SIG-M5 (cell line): ENCODE results near the gene WDR45B.
"Not testable (repeated sequence)": the region's sequence is repeated elsewhere in the genome, so short reads cannot be mapped to it uniquely, and the experiment has no call there.

Experiments used
- DNase-seq: peaks from one replicate; lab custom pipeline; 2025; lab: John Stamatoyannopoulos, UW

The WDR45B gene

GRCh38 chr17:82582709-82583108 is 65.5 kb downstream of the WDR45B start:
- no peak for DNase-seq

DNA sequence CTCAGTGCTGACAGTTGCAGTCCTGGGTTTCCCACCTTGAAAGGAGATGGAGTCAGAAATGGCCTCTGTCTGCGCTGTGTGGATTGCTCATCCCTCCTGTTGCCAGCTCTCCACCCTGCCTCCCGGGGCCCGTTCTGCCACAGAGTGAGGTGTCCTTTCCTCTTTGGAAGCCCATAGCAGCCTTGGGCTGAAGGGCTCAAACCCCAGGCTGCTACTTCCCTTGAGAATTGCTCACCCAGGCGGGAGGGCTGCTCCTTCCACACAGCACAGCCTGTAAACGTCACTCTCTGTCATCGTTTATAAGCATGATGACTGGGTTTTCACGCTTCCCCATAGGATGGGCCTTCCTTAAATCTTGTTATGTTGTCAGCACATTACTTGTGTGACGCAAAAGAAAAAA is 66.0 kb downstream of the WDR45B start:
- DNase-seq, result no peak

- DNase-seq, result not testable (repeated sequence)
These were observed 68.3 kb downstream of the WDR45B start for GRCh38 chr17:82579969-82580368.

GRCh38 chr17:82577300-82577699 is 70.9 kb downstream of the WDR45B start:
- DNase-seq, result no peak

- DNase-seq, result not testable (repeated sequence)
These were observed 72.5 kb downstream of the WDR45B start for GRCh38 chr17:82575581-82576221.

GRCh38 chr17:82574041-82574440 is 74.2 kb downstream of the WDR45B start:
- no peak for DNase-seq

GRCh38 chr17:82571855-82572254 is 76.4 kb downstream of the WDR45B start:
- no peak for DNase-seq

GRCh38 chr17:82570277-82570676 is 78.0 kb downstream of the WDR45B start:
- no peak for DNase-seq

GRCh38 chr17:82569621-82570020 is 78.6 kb downstream of the WDR45B start:
- no peak for DNase-seq

DNA sequence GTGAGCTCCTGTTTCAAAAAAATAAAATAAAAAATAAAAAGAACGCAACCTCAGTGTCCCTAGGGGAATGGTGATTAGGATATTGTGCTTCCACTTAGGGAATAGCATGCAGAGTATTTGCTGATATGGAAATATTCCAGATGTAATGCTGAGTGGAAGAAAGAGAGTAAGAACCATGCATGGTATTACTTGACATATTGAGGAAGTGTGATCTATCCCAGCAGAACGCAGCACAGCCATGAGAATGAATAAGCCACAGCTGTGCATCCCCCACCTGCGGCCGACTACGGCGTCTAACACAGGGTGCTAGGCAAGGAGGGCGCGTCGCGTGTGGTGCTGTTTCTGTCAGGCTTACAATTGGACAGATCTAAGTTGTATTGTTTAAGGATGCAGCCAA is 79.2 kb downstream of the WDR45B start:
- DNase-seq, result no peak

GRCh38 chr17:82567286-82567685 is 81.0 kb downstream of the WDR45B start:
- DNase-seq, result no peak

DNA sequence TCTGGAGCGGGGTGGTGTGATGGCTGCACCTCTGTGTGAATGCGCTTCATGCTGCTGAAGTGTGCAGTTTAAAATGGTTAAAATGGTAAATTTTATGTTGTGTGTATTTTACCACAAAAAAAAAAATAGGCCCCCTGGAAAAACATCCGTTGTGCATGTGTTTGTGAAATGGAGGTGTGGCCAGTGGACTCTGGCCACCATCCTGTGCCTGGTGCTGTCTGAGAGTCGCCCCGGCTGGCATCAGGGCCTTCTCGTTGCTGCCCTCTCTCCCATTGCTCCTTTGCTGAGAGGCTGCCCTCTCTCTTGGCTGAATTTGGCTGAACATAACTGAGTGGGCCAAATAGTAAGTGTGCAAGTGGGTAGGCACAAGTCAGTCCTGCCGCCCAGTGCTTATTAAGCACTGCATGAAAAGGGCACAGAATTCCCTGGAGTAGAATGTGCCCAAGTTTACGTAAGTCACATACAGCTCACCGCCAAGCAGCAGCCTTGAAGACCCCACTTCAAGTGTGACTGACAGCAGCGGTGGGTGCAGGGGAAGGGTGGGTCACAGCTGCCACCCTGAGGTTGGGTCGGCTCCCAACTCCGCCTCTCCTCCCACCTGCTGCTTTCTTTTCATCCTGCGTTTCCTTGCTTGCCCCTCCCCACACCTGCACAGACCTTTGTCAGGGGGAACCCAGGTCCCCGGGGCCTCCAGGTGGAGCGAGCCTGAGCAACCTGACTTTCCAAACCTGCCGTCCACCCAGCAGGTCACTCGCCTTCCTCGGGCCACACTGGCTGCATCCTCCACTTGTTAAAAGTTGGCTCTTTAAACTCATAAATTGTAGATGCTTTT is 81.9 kb downstream of the WDR45B start:
- no peak for DNase-seq

GRCh38 chr17:82565551-82565950 is 82.7 kb downstream of the WDR45B start:
- DNase-seq, result no peak
